HG03066 (cell line): Measurements from ENCODE around the gene KCTD19.

Source experiments
- ATAC-seq: cut with Tn5 transposase; IDR thresholded peaks from one replicate; pipeline ENCODE4 v1.9.1; 2021; ENCODE audit warnings: low read depth; ENCODE audit not compliant: unreplicated experiment

KCTD19 gene

GRCh38 chr16:67327743-67328142 lies 1.2 kb upstream of the KCTD19 start:
- ATAC-seq: no peak

GRCh38 chr16:67326115-67326471 lies 448 bp downstream of the KCTD19 start:
- ATAC-seq: no peak

- no peak for ATAC-seq
Observed at GRCh38 chr16:67317853-67318252, 8.7 kb downstream of the KCTD19 start.

GRCh38 chr16:67312719-67313118 lies 13.8 kb downstream of the KCTD19 start:
- ATAC-seq: no peak

- ATAC-seq: no peak
Observed at GRCh38 chr16:67311607-67312488, 14.7 kb downstream of the KCTD19 start.

GRCh38 chr16:67310561-67310960 lies 16.0 kb downstream of the KCTD19 start:
- ATAC-seq: no peak

GRCh38 chr16:67305216-67306071 lies 21.1 kb downstream of the KCTD19 start:
- ATAC-seq: no peak

- ATAC-seq: no peak
Observed at GRCh38 chr16:67304020-67304419, 22.5 kb downstream of the KCTD19 start.

- ATAC-seq: no peak
Observed at GRCh38 chr16:67302970-67303369, 23.6 kb downstream of the KCTD19 start.

- no peak for ATAC-seq
Observed at GRCh38 chr16:67302076-67302475, 24.5 kb downstream of the KCTD19 start.

- no peak for ATAC-seq
Observed at GRCh38 chr16:67301080-67301782, 25.3 kb downstream of the KCTD19 start.

GRCh38 chr16:67299269-67299668 lies 27.3 kb downstream of the KCTD19 start:
- no peak for ATAC-seq

- ATAC-seq: no peak
Observed at GRCh38 chr16:67298277-67298676, 28.3 kb downstream of the KCTD19 start.

GRCh38 chr16:67296420-67296819 lies 30.1 kb downstream of the KCTD19 start:
- no peak for ATAC-seq

GRCh38 chr16:67294938-67295361 lies 31.6 kb downstream of the KCTD19 start:
- ATAC-seq: no peak

GRCh38 chr16:67294171-67294757 lies 32.3 kb downstream of the KCTD19 start:
- no peak for ATAC-seq

GRCh38 chr16:67291461-67291860 lies 35.1 kb downstream of the KCTD19 start:
- no peak for ATAC-seq

GRCh38 chr16:67287960-67288359 lies 38.6 kb downstream of the KCTD19 start:
- no peak for ATAC-seq

- no peak for ATAC-seq
Observed at GRCh38 chr16:67286441-67287235, 39.9 kb downstream of the KCTD19 start.
